ENCODE measurements around the gene ACR.
"Not testable (repeated sequence)": the region's sequence is repeated elsewhere in the genome, so short reads cannot be mapped to it uniquely, and the experiment has no call there.

DNA sequence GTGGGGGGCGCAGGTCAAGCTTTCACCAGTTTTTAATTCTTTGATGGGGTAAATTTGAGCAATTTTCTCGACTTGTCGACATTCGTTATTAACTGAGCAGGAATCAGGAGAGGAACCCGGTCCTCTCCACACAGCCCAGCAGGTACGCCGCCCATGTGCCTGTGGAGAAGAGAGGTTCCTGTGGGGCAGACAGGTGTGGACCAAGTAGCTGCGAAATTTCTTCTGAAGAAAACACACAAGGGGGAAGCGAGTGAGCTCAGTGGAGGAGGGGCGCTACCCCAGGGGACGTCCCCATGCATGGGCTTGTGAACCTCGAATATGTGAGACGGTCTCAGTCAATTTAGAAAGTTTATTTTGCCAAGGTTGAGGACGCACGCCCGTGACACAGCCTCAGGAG is 45.9 kb downstream of the ACR start:
- TF ChIP-seq, protein P1, sequence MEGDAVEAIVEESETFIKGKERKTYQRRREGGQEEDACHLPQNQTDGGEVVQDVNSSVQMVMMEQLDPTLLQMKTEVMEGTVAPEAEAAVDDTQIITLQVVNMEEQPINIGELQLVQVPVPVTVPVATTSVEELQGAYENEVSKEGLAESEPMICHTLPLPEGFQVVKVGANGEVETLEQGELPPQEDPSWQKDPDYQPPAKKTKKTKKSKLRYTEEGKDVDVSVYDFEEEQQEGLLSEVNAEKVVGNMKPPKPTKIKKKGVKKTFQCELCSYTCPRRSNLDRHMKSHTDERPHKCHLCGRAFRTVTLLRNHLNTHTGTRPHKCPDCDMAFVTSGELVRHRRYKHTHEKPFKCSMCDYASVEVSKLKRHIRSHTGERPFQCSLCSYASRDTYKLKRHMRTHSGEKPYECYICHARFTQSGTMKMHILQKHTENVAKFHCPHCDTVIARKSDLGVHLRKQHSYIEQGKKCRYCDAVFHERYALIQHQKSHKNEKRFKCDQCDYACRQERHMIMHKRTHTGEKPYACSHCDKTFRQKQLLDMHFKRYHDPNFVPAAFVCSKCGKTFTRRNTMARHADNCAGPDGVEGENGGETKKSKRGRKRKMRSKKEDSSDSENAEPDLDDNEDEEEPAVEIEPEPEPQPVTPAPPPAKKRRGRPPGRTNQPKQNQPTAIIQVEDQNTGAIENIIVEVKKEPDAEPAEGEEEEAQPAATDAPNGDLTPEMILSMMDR (conservative IDR thresholded peaks at IDR 0.05; ENCODE audit: low read length) = not testable (repeated sequence)
- not testable (repeated sequence) for TF ChIP-seq EZH2phosphoT487 (IDR thresholded peaks at IDR 0.05; ENCODE audit: borderline replicate concordance)

Data from Loucy (cell line).